MM.1S (cell line): ENCODE data around the gene UBIAD1.

Source experiments
- DNase-seq: peaks from one replicate; pipeline ENCODE4 v3.0.0-alpha.2; 2015
- H2AFZ ChIP-seq: fragments of 300-600 bp; sonication (generic); 2 replicates; pipeline ENCODE4 v1.6.0; 2016; ENCODE audit warnings: antibody characterized with exemption, low read length
- H3F3A ChIP-seq: fragments of 300-600 bp; sonication (generic); 2 replicates; pipeline ENCODE4 v1.6.1; 2016; ENCODE audit warnings: mild to moderate bottlenecking, antibody characterized with exemption, low read length, moderate library complexity, mixed read lengths; ENCODE audit not compliant: insufficient read depth
- H3K27ac ChIP-seq: fragments of 300-600 bp; sonication (generic); 2 replicates; pipeline ENCODE4 v1.5.1; 2016; ENCODE audit warnings: mild to moderate bottlenecking, low read length
- H3K27me3 ChIP-seq: fragments of 300-600 bp; sonication (generic); replicated peaks from 2 replicates; pipeline ENCODE4 v1.6.0; 2016; ENCODE audit warnings: low read length; ENCODE audit not compliant: insufficient read depth
- H3K36me3 ChIP-seq: fragments of 300-600 bp; sonication (generic); replicated peaks from 2 replicates; pipeline ENCODE4 v1.6.1; 2016; ENCODE audit warnings: mild to moderate bottlenecking, low read length, mixed read lengths; ENCODE audit not compliant: insufficient read depth
- H3K4me1 ChIP-seq: fragments of 300-600 bp; sonication (generic); 2 replicates; pipeline ENCODE4 v1.6.1; 2016; ENCODE audit warnings: low read length, mixed read lengths
- H3K4me2 ChIP-seq: fragments of 300-600 bp; sonication (generic); 2 replicates; pipeline ENCODE4 v1.6.0; 2016; ENCODE audit warnings: low read depth, low read length
- H3K4me3 ChIP-seq: fragments of 300-600 bp; sonication (generic); 2 replicates; pipeline ENCODE4 v1.5.1; 2016; ENCODE audit warnings: low read length, mixed read lengths
- H3K79me2 ChIP-seq: fragments of 300-600 bp; sonication (generic); 2 replicates; pipeline ENCODE4 v1.6.1; 2016; ENCODE audit warnings: mixed run types, low read length, mixed read lengths
- H3K9ac ChIP-seq: fragments of 300-600 bp; sonication (generic); 2 replicates; pipeline ENCODE4 v1.6.1; 2016; ENCODE audit warnings: low read length, mixed read lengths
- H3K9me2 ChIP-seq: fragments of 300-600 bp; sonication (generic); replicated peaks from 2 replicates; pipeline ENCODE4 v1.6.1; 2016; ENCODE audit warnings: mild to moderate bottlenecking, low read length, mixed read lengths; ENCODE audit not compliant: insufficient read depth
- H3K9me3 ChIP-seq: fragments of 300-600 bp; sonication (generic); replicated peaks from 2 replicates; pipeline ENCODE4 v1.6.1; 2016; ENCODE audit warnings: mild to moderate bottlenecking, low read length, mixed read lengths; ENCODE audit not compliant: insufficient read depth
- H4K20me1 ChIP-seq: fragments of 300-600 bp; sonication (generic); 2 replicates; pipeline ENCODE4 v1.6.1; 2016; ENCODE audit warnings: mild to moderate bottlenecking, low read length, moderate library complexity, mixed read lengths; ENCODE audit not compliant: insufficient read depth
- EZH2 ChIP-seq: fragments of 300-600 bp; sonication (generic); optimal IDR thresholded peaks from 2 replicates; pipeline ENCODE3; 2017; ENCODE audit warnings: low read depth, mild to moderate bottlenecking, antibody characterized with exemption, low read length, mixed read lengths
- EZH2phosphoT487 ChIP-seq: fragments of 300-600 bp; sonication (generic); IDR thresholded peaks from 2 replicates; pipeline ENCODE4 v1.6.1; 2018; ENCODE audit warnings: antibody characterized with exemption, low read length
- TF ChIP-seq, protein P1 (sequence below): fragments of 300-600 bp; sonication (generic); IDR thresholded peaks from 2 replicates; pipeline ENCODE4 v1.5.1; 2016; ENCODE audit warnings: antibody characterized with exemption, low read length, mixed read lengths

UBIAD1 gene

DNA sequence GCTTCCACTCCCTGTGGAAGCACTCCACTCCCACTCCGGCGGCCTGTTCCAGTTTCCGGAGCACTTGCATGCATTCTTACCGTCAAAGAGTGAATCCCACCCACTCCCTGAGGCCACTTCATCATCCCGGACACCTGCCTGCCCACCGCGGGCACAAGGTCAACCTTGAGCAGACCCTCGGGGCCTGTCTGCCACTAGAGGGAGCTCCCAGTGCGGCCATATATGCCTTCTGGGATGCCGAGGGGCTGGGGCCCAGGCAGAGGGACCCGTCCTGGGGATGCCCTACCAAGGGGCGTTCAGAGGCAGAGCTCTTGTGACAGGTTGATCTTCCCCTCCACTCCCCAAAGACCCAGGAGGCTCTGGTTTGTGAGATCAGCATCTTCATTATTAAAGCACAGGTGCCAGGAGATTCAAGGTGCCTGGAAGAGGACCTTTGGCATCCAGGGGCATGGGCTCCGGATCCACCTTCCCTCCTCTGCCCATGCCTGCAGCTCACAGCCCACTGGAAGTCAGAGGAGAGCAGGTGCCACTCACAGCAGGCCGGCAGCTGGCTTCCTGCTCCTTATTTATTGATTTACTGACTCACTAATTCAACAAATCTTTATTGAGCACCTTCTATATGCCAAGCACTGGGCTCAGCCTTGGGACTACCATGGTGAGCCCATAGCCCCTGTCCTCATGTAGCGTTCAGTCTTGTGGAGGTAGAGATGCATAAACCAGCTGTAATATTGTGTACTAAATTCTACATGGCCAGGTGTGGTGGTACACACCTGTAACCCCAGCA is 47.3 kb downstream of the UBIAD1 start:
- Histone ChIP-seq H3K4me1 (no peaks in the 10 kb centered on the region), H4K20me1 (no peaks in the 10 kb centered on the region), H3K36me3 (no peaks in the 10 kb centered on the region), H3K4me3 (no peak overlapping the region), H3K9me2 (no peaks in the 10 kb centered on the region), H3K4me2 (no peak overlapping the region), H3F3A (no peaks in the 10 kb centered on the region), H3K27me3 (peaks cover 82% of the 10 kb centered on the region), H3K27ac (no peak overlapping the region), H3K9ac (no peak overlapping the region), H3K79me2 (no peaks in the 10 kb centered on the region), H3K9me3 (no peaks in the 10 kb centered on the region), H2AFZ (no peak overlapping the region)
- DNase-seq: peak; percentile 38
- TF ChIP-seq EZH2: no peak
- TF ChIP-seq, protein P1, sequence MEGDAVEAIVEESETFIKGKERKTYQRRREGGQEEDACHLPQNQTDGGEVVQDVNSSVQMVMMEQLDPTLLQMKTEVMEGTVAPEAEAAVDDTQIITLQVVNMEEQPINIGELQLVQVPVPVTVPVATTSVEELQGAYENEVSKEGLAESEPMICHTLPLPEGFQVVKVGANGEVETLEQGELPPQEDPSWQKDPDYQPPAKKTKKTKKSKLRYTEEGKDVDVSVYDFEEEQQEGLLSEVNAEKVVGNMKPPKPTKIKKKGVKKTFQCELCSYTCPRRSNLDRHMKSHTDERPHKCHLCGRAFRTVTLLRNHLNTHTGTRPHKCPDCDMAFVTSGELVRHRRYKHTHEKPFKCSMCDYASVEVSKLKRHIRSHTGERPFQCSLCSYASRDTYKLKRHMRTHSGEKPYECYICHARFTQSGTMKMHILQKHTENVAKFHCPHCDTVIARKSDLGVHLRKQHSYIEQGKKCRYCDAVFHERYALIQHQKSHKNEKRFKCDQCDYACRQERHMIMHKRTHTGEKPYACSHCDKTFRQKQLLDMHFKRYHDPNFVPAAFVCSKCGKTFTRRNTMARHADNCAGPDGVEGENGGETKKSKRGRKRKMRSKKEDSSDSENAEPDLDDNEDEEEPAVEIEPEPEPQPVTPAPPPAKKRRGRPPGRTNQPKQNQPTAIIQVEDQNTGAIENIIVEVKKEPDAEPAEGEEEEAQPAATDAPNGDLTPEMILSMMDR: peak; percentile 82
- TF ChIP-seq EZH2phosphoT487: no peak

DNA sequence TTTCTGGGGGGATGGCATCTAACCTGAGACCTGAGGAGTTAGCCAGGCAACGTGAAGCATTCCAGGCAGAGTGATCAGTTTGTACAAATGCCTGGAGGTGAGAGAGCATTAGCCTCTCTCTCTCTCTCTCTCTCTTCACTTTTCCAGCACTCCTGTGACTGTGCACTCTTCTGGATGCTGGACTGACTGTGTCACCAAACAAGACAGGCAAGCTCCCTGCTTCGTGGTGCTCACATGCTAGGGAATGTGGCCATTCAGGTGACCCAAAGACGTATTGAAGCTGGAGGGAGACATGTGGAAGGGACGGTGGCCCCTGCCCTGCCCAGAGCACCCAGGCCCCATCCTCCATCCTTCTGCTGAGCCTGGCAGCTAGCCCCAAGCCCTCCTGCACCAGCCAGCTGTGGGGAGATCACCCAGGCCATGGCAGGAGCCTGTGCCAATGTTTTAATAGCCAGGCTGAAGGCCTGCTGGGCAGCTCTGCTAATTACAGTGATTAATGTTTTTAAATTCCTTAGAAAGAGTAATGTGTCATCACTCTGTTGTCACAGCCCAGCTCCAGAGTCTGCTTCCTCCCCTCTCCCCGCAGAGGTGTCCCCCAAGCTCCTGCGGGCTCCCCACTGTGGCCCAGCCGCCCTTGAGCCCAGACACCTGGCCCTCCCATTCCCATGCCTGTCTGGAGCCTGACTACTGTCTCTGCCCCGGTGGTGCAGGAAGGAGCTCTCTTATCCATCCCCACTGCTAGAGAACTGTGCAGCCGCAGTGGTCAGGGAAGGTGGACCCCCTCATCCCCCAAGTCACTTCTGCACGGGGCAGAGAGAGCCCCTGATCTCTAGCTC is 48.9 kb downstream of the UBIAD1 start:
- Histone ChIP-seq H3K4me3 (no peak overlapping the region), H3K9me2 (no peaks in the 10 kb centered on the region), H2AFZ (no peak overlapping the region), H4K20me1 (no peaks in the 10 kb centered on the region), H3K4me1 (no peaks in the 10 kb centered on the region), H3F3A (no peaks in the 10 kb centered on the region), H3K27ac (no peak overlapping the region), H3K4me2 (no peak overlapping the region), H3K9ac (no peak overlapping the region), H3K27me3 (peaks cover 83% of the 10 kb centered on the region), H3K9me3 (no peaks in the 10 kb centered on the region), H3K79me2 (no peaks in the 10 kb centered on the region), H3K36me3 (no peaks in the 10 kb centered on the region)
- DNase-seq: no peak
- TF ChIP-seq, protein P1: no peak
- no peak for TF ChIP-seq EZH2phosphoT487
- no peak for TF ChIP-seq EZH2

DNA sequence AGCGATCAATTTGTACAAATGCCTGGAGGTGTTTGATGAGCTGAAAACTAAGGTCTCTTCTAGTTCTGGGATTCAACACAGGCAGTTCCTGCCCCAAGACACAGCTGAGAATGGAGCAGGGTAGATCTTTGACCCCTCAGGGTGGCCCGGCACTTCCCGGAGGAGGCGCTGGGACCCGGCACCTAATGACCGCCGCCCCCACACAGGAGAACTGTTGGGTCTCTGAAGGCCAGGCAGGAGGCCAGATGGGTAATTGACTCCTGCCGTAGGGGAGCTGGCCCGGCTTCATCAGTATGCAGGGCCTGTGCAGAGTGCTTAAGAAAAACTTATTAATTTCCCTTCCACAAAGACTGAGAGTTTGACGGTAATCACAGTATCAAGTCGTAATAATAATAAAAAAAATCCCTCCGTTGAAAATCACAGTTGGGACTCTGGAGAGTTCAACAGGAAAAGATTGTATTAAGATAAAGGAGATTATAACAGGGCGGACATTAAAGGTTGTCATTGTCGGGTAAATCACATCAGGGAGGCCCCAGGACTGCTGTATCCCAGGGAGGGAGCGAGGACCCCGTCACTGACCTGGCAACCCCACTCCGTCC is 51.7 kb downstream of the UBIAD1 start:
- H3K4me3 ChIP-seq: no peak overlapping the region
- no peaks in the 10 kb centered on the region for H3F3A ChIP-seq
- no peak for TF ChIP-seq EZH2phosphoT487
- no peak for TF ChIP-seq EZH2
- no peaks in the 10 kb centered on the region for H4K20me1 ChIP-seq
- H3K9ac ChIP-seq: no peak overlapping the region
- H3K27ac ChIP-seq: no peak overlapping the region
- H3K27me3 ChIP-seq: peaks cover 90% of the 10 kb centered on the region
- no peaks in the 10 kb centered on the region for H3K9me2 ChIP-seq
- no peaks in the 10 kb centered on the region for H3K4me1 ChIP-seq
- no peak overlapping the region for H2AFZ ChIP-seq
- no peaks in the 10 kb centered on the region for H3K79me2 ChIP-seq
- H3K9me3 ChIP-seq: no peaks in the 10 kb centered on the region
- H3K36me3 ChIP-seq: no peaks in the 10 kb centered on the region
- H3K4me2 ChIP-seq: no peak overlapping the region
- no peak for DNase-seq
